ENCODE data around the gene USP1.
A peak's percentile ranks its signal among the peaks of the same experiment; 100 is the strongest.

USP1 gene

DNA sequence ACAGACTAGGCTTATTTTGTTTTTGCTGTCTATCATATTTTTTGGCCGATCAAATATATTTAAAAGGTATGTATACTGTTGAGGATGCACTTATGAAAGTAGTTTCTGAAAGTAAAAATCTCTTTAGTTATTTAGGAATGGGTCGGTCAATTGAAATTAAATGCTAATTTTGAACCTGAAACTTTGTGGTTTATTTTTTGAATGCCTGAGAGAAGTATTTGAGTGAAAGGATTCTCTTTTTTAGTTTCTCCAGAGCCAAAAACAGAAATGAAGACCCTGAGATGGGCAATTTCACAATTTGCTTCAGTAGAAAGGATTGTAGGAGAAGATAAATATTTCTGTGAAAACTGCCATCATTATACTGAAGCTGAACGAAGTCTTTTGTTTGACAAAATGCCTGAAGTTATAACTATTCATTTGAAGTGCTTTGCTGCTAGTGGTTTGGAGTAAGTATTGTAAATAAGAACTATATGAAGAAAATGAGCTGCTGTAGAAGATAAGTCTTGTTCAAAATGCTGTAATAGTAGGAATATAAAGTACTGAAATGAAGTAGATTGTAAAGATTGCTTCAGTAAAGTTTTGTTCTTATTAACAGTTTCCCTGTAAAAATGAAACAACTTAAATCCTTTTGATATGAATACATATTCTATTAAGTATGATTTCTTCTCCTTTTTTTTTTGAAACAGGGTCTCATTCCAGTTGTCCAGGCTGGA, 11.5 kb downstream of the USP1 start:
- peaks cover 28% of the 10 kb centered on the region for H3K79me2 ChIP-seq (ENCODE audit: low read length)
- peaks cover 13% of the 10 kb centered on the region; the same call in 1 of the 2 replicates for H3K36me3 ChIP-seq (replicated peaks; ENCODE audit: insufficient read depth, low read length)
- TF ChIP-seq EZH2phosphoT487 (IDR thresholded peaks at IDR 0.05; ENCODE audit: low read length), result no peak
- TF ChIP-seq, protein P1, sequence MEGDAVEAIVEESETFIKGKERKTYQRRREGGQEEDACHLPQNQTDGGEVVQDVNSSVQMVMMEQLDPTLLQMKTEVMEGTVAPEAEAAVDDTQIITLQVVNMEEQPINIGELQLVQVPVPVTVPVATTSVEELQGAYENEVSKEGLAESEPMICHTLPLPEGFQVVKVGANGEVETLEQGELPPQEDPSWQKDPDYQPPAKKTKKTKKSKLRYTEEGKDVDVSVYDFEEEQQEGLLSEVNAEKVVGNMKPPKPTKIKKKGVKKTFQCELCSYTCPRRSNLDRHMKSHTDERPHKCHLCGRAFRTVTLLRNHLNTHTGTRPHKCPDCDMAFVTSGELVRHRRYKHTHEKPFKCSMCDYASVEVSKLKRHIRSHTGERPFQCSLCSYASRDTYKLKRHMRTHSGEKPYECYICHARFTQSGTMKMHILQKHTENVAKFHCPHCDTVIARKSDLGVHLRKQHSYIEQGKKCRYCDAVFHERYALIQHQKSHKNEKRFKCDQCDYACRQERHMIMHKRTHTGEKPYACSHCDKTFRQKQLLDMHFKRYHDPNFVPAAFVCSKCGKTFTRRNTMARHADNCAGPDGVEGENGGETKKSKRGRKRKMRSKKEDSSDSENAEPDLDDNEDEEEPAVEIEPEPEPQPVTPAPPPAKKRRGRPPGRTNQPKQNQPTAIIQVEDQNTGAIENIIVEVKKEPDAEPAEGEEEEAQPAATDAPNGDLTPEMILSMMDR (IDR thresholded peaks at IDR 0.05; ENCODE audit: low read length), result no peak
- TF ChIP-seq EZH2 (optimal IDR thresholded peaks at IDR 0.05; ENCODE audit: low read depth, low read length), result no peak

DNA sequence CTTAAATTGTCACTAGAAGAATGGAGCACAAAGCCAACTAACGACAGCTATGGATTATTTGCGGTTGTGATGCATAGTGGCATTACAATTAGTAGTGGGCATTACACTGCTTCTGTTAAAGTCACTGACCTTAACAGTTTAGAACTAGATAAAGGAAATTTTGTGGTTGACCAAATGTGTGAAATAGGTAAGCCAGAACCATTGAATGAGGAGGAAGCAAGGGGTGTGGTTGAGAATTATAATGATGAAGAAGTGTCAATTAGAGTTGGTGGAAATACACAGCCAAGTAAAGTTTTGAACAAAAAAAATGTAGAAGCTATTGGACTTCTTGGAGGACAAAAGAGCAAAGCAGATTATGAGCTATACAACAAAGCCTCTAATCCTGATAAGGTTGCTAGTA, 13.5 kb downstream of the USP1 start:
- no peaks in the 10 kb centered on the region for H3K9me3 ChIP-seq (replicated peaks; ENCODE audit: insufficient read depth, low read length)
- H3K4me2 ChIP-seq (ENCODE audit: low read depth, low read length), result no peak overlapping the region
- no peaks in the 10 kb centered on the region for H3K27me3 ChIP-seq (replicated peaks; ENCODE audit: insufficient read depth, low read length)
- H2AFZ ChIP-seq (ENCODE audit: low read length), result no peak overlapping the region
- H3F3A ChIP-seq (ENCODE audit: insufficient read depth, low read length), result no peaks in the 10 kb centered on the region
- H3K79me2 ChIP-seq (ENCODE audit: low read length), result peaks cover 16% of the 10 kb centered on the region
- no peak for TF ChIP-seq EZH2 (optimal IDR thresholded peaks at IDR 0.05; ENCODE audit: low read depth, low read length)
- no peak for TF ChIP-seq EZH2phosphoT487 (IDR thresholded peaks at IDR 0.05; ENCODE audit: low read length)
- TF ChIP-seq, protein P1 (IDR thresholded peaks at IDR 0.05; ENCODE audit: low read length), result no peak
- no peak overlapping the region for H3K9ac ChIP-seq (ENCODE audit: low read length)
- H3K4me3 ChIP-seq (ENCODE audit: low read length), result no peak overlapping the region
- peaks cover 5% of the 10 kb centered on the region; the same call in 1 of the 2 replicates for H3K4me1 ChIP-seq (ENCODE audit: low read length)
- peaks cover 10% of the 10 kb centered on the region; the same call in 1 of the 2 replicates for H3K36me3 ChIP-seq (replicated peaks; ENCODE audit: insufficient read depth, low read length)
- H3K27ac ChIP-seq (ENCODE audit: low read length), result no peak overlapping the region
- H3K9me2 ChIP-seq (replicated peaks; ENCODE audit: insufficient read depth, low read length), result no peaks in the 10 kb centered on the region
- DNase-seq, result no peak
- H4K20me1 ChIP-seq (ENCODE audit: insufficient read depth, low read length), result peaks cover 16% of the 10 kb centered on the region; the same call in 1 of the 2 replicates

More for the DNA sequence above, 11.5 kb downstream of the USP1 start:
- DNase-seq, result peak; percentile 10
- H3K9ac ChIP-seq (ENCODE audit: low read length), result no peak overlapping the region
- H3K27me3 ChIP-seq (replicated peaks; ENCODE audit: insufficient read depth, low read length), result no peaks in the 10 kb centered on the region
- no peaks in the 10 kb centered on the region for H3F3A ChIP-seq (ENCODE audit: insufficient read depth, low read length)
- H3K9me2 ChIP-seq (replicated peaks; ENCODE audit: insufficient read depth, low read length), result no peaks in the 10 kb centered on the region
- H4K20me1 ChIP-seq (ENCODE audit: insufficient read depth, low read length), result peaks cover 16% of the 10 kb centered on the region; the same call in 1 of the 2 replicates
- H3K4me2 ChIP-seq (ENCODE audit: low read depth, low read length), result no peak overlapping the region
- peaks cover 5% of the 10 kb centered on the region; the same call in 1 of the 2 replicates for H3K4me1 ChIP-seq (ENCODE audit: low read length)
- no peaks in the 10 kb centered on the region for H3K9me3 ChIP-seq (replicated peaks; ENCODE audit: insufficient read depth, low read length)
- H3K27ac ChIP-seq (ENCODE audit: low read length), result no peak overlapping the region
- H3K4me3 ChIP-seq (ENCODE audit: low read length), result no peak overlapping the region
- H2AFZ ChIP-seq (ENCODE audit: low read length), result no peak overlapping the region

DNA sequence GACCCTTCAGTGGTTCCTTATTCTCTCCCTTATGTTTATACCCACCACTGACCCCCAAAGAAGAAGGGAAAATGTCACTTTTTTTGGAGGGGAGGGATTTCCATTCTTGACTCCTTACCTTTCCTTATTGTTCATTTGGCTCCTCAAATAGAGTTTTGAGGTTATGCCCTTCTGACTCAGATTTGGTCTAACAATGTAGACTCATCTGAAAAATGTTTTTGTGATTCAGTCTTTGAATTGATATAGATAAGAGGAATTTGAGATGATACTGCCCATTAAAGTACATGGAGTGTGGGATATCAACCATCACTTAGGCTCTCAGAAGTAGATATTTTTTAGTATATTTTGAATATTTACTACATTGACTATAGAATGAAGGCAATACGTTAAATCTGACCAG, 16.1 kb downstream of the USP1 start:
- Histone ChIP-seq H3F3A (ENCODE audit: insufficient read depth, low read length) (no peaks in the 10 kb centered on the region), H4K20me1 (ENCODE audit: insufficient read depth, low read length) (peaks cover 12% of the 10 kb centered on the region; the same call in 1 of the 2 replicates), H3K27ac (ENCODE audit: low read length) (no peak overlapping the region), H3K27me3 (replicated peaks; ENCODE audit: insufficient read depth, low read length) (no peaks in the 10 kb centered on the region), H3K4me1 (ENCODE audit: low read length) (no peaks in the 10 kb centered on the region), H3K79me2 (ENCODE audit: low read length) (no peaks in the 10 kb centered on the region), H3K9me2 (replicated peaks; ENCODE audit: insufficient read depth, low read length) (no peaks in the 10 kb centered on the region), H3K9ac (ENCODE audit: low read length) (no peak overlapping the region), H3K4me3 (ENCODE audit: low read length) (no peak overlapping the region), H3K36me3 (replicated peaks; ENCODE audit: insufficient read depth, low read length) (peaks cover 6% of the 10 kb centered on the region; the same call in 1 of the 2 replicates), H3K4me2 (ENCODE audit: low read depth, low read length) (no peak overlapping the region), H3K9me3 (replicated peaks; ENCODE audit: insufficient read depth, low read length) (no peaks in the 10 kb centered on the region), H2AFZ (ENCODE audit: low read length) (no peak overlapping the region)
- TF ChIP-seq EZH2 (optimal IDR thresholded peaks at IDR 0.05; ENCODE audit: low read depth, low read length) (no peak), EZH2phosphoT487 (IDR thresholded peaks at IDR 0.05; ENCODE audit: low read length) (no peak)
- TF ChIP-seq, protein P1 (IDR thresholded peaks at IDR 0.05; ENCODE audit: low read length), result no peak
- no peak for DNase-seq
